GM21786 (cell line): ENCODE measurements around the gene CIBAR2.

Experiments used
- ATAC-seq: cut with Tn5 transposase; IDR thresholded peaks from one replicate; pipeline ENCODE4 v1.9.1; 2021; ENCODE audit not compliant: unreplicated experiment

The CIBAR2 gene

GRCh38 chr16:85103114-85104079 is 8.9 kb downstream of the CIBAR2 start:
- no peak for ATAC-seq

- ATAC-seq: no peak
Measured at GRCh38 chr16:85101956-85102630, 10.2 kb downstream of the CIBAR2 start.

GRCh38 chr16:85100265-85100664 is 12.0 kb downstream of the CIBAR2 start:
- no peak for ATAC-seq

- no peak for ATAC-seq
Measured at GRCh38 chr16:85098565-85098964, 13.7 kb downstream of the CIBAR2 start.

GRCh38 chr16:85096921-85097320 is 15.4 kb downstream of the CIBAR2 start:
- ATAC-seq: no peak

GRCh38 chr16:85094812-85095211 is 17.5 kb downstream of the CIBAR2 start:
- ATAC-seq: no peak

GRCh38 chr16:85094176-85094805 is 18.0 kb downstream of the CIBAR2 start:
- no peak for ATAC-seq

GRCh38 chr16:85093705-85094104 is 18.6 kb downstream of the CIBAR2 start:
- no peak for ATAC-seq

GRCh38 chr16:85092851-85093250 is 19.4 kb downstream of the CIBAR2 start:
- no peak for ATAC-seq

- ATAC-seq: no peak
Measured at GRCh38 chr16:85092309-85092708, 20.0 kb downstream of the CIBAR2 start.

GRCh38 chr16:85091522-85091910 is 20.8 kb downstream of the CIBAR2 start:
- no peak for ATAC-seq

GRCh38 chr16:85090873-85091521 is 21.3 kb downstream of the CIBAR2 start:
- ATAC-seq: no peak

- no peak for ATAC-seq
Measured at GRCh38 chr16:85090181-85090580, 22.1 kb downstream of the CIBAR2 start.

- ATAC-seq: no peak
Measured at GRCh38 chr16:85089525-85089924, 22.7 kb downstream of the CIBAR2 start.

GRCh38 chr16:85088570-85089199 is 23.6 kb downstream of the CIBAR2 start:
- ATAC-seq: no peak

GRCh38 chr16:85087899-85088569 is 24.2 kb downstream of the CIBAR2 start:
- no peak for ATAC-seq

- ATAC-seq: no peak
Measured at GRCh38 chr16:85086347-85087291, 25.7 kb downstream of the CIBAR2 start.

- ATAC-seq: no peak
Measured at GRCh38 chr16:85085721-85086120, 26.6 kb downstream of the CIBAR2 start.
